Measurements from ENCODE around the gene CATSPER3. TPM values are rescaled to one million over a fixed set of nuclear protein-coding genes. Genes with fewer than 3 reads are reported as not detected.

Gene CATSPER3
- total RNA-seq, 1 experiment from 2014 or later, result 1.7 TPM

DNA sequence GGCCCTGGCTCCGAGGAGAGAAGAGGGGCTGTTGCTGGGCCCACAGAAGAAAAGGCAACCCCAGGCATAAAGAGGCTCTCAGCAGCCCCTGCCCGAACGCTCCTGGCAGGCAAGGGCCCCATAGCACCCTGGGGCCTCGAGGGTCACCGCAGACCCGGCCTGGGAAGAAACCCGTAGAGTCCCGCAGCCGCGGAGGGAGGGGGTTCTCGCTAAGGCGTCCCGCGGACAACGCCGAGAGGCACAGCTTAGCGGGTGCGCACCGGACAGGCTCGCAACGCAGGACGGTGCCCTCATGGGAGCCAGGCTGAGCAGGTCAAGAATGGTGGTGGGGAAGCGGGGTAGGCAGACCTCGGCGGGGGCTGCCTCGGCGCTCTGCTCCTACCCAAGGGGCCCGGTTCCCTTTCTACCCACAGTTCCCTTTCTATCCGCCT is 59.6 kb downstream of the CATSPER3 start:
- H3K27me3 ChIP-seq (ENCODE audit: insufficient read depth, low read length), result no peaks in the 10 kb centered on the region
- POLR2A ChIA-PET, result no interaction called here

DNA sequence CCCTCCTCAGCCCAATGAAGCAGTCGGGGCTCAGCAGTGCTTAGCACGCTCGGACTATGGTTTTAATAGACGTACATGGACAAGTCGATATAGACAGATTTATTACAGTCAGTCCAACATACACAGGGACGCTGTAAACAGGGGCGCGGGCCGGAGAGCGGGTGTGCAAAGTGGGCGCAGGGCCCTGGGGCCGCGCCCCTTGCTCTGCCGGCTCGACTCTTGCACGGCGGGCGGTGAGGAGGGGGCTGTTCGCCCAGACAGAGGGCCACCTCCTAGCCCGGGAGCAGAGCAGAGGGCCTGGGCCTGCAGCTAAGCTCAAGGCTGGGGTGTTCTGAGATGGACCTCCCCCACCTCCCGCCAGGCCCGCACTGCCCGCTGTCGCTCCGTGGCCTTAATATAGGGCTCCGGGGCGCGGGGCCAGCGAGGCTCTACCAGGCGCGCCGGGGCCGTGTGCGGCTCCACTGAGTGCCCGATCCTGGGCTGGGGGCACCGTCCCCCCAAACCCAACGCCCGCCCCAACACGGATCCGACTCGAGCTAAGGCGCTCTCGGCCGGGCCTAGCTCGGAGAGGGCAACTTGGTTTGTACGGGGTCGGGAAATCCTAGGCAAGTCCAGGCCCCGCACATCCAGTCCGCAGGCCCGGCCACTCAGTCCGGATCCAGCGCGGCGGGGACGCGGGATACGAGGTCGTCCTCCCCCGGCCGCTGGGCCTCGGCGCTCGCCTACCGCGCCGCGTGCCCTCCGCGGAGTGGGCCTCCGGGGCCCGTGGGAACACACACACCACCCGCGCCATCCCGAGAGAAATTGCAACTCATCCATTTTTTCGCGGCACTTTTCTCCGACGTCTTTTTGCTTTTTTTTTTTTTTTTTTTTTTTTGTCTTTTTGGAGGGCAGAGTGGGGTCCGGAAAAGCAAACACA is 60.2 kb downstream of the CATSPER3 start:
- no peak for TF ChIP-seq ZNF274 (IDR thresholded peaks at IDR 0.05; ENCODE audit: low read depth, low read length)
- no peak for TF ChIP-seq EZH2 (IDR thresholded peaks at IDR 0.05)
- TF ChIP-seq SRF (IDR thresholded peaks at IDR 0.05; ENCODE audit: low read depth), result no peak
- TF ChIP-seq, protein P1, sequence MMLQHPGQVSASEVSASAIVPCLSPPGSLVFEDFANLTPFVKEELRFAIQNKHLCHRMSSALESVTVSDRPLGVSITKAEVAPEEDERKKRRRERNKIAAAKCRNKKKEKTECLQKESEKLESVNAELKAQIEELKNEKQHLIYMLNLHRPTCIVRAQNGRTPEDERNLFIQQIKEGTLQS (IDR thresholded peaks at IDR 0.05), result no peak
- TF ChIP-seq, protein P2, sequence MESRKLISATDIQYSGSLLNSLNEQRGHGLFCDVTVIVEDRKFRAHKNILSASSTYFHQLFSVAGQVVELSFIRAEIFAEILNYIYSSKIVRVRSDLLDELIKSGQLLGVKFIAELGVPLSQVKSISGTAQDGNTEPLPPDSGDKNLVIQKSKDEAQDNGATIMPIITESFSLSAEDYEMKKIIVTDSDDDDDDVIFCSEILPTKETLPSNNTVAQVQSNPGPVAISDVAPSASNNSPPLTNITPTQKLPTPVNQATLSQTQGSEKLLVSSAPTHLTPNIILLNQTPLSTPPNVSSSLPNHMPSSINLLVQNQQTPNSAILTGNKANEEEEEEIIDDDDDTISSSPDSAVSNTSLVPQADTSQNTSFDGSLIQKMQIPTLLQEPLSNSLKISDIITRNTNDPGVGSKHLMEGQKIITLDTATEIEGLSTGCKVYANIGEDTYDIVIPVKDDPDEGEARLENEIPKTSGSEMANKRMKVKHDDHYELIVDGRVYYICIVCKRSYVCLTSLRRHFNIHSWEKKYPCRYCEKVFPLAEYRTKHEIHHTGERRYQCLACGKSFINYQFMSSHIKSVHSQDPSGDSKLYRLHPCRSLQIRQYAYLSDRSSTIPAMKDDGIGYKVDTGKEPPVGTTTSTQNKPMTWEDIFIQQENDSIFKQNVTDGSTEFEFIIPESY (IDR thresholded peaks at IDR 0.05; ENCODE audit: extremely low read depth, insufficient replicate concordance, low read length), result no peak
- no peak for TF ChIP-seq TCF7L2 (IDR thresholded peaks at IDR 0.05; ENCODE audit: borderline replicate concordance, extremely low read depth, insufficient read depth, insufficient read length)
- no peak for TF ChIP-seq EGR1 (IDR thresholded peaks at IDR 0.05; ENCODE audit: low read depth)
- TF ChIP-seq CEBPB (IDR thresholded peaks at IDR 0.05; ENCODE audit: low read depth), result no peak
- no peak for TF ChIP-seq SP1 (IDR thresholded peaks at IDR 0.05; ENCODE audit: low read depth)
- no peak for TF ChIP-seq POLR2A (IDR thresholded peaks at IDR 0.05; ENCODE audit: borderline replicate concordance, extremely low read depth, insufficient read depth, insufficient read length)
- TF ChIP-seq, protein P3, sequence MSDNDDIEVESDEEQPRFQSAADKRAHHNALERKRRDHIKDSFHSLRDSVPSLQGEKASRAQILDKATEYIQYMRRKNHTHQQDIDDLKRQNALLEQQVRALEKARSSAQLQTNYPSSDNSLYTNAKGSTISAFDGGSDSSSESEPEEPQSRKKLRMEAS (IDR thresholded peaks at IDR 0.05), result no peak
- no peak for TF ChIP-seq JUND (IDR thresholded peaks at IDR 0.05)
- no peak for TF ChIP-seq FOSL1 (IDR thresholded peaks at IDR 0.05; ENCODE audit: low read depth)
- no peak for TF ChIP-seq SIN3A (IDR thresholded peaks at IDR 0.05; ENCODE audit: low read depth)
- no peak for TF ChIP-seq CBX3 (IDR thresholded peaks at IDR 0.05; ENCODE audit: low read depth)
- TF ChIP-seq POLR2AphosphoS5 (IDR thresholded peaks at IDR 0.05; ENCODE audit: low read depth, low read length), result no peak
- ChIA-PET CTCF (no interaction called here), RAD21 (ENCODE audit: low non-redundant PET in 1 of 2, low total read pairs in 2 of 2, uncharacterized antibody in 2 of 2, unreplicated experiment in 2 of 2) (no interaction called here), POLR2A (no interaction called here)
- Histone ChIP-seq H3K4me1 (ENCODE audit: control insufficient read depth in 1 of 2, insufficient read depth in 2 of 2, low read length in 2 of 2) (peaks cover 13 to 25% of the 10 kb centered on the region in 2 experiments; a peak in 3 of 4 replicates), H3K9ac (ENCODE audit: low read length) (no peak overlapping the region), H3K79me2 (ENCODE audit: insufficient read depth, low read length) (peaks cover 51% of the 10 kb centered on the region), H3K4me2 (ENCODE audit: low read length) (no peak overlapping the region), H3K9me3 (ENCODE audit: control insufficient read depth in 1 of 2, insufficient read depth in 1 of 2, low read depth in 1 of 2, low read length in 2 of 2) (no peaks in the 10 kb centered on the region), H2AFZ (ENCODE audit: low read depth, low read length, poor library complexity, severe bottlenecking) (no peak overlapping the region), H3K9me2 (ENCODE audit: insufficient read depth) (no peaks in the 10 kb centered on the region), H3K4me3 (replicated peaks in 1 of 2; ENCODE audit: low read depth in 1 of 2, low read length in 2 of 2) (no peak overlapping the region), H4K20me1 (ENCODE audit: insufficient read depth) (no peaks in the 10 kb centered on the region), H3K36me3 (ENCODE audit: control insufficient read depth in 1 of 2, insufficient read depth in 2 of 2, low read length in 2 of 2) (peaks cover 0 to 3% of the 10 kb centered on the region in 2 experiments; a peak in 1 of 4 replicates), H3K27me3 (ENCODE audit: insufficient read depth, low read length) (no peaks in the 10 kb centered on the region), H3K27ac (ENCODE audit: low read depth, low read length) (no peak overlapping the region)
- intact Hi-C loops (cut with micrococcal nuclease), result no loop called here
- no TSS peak for BruUV-seq (replicated peaks)
- no peak for ATAC-seq
- DNase-seq (ENCODE audit: low read depth, low spot score), result no peak

More for the DNA sequence above, 59.6 kb downstream of the CATSPER3 start:
- Histone ChIP-seq H3K9ac (ENCODE audit: low read length) (no peak overlapping the region), H3K4me2 (ENCODE audit: low read length) (no peak overlapping the region), H3K4me1 (ENCODE audit: control insufficient read depth in 1 of 2, insufficient read depth in 2 of 2, low read length in 2 of 2) (peaks cover 13 to 25% of the 10 kb centered on the region in 2 experiments; a peak in 3 of 4 replicates), H2AFZ (ENCODE audit: low read depth, low read length, poor library complexity, severe bottlenecking) (no peak overlapping the region), H3K36me3 (ENCODE audit: control insufficient read depth in 1 of 2, insufficient read depth in 2 of 2, low read length in 2 of 2) (peaks cover 0 to 3% of the 10 kb centered on the region in 2 experiments; a peak in 1 of 4 replicates), H3K27ac (ENCODE audit: low read depth, low read length) (no peak overlapping the region), H3K79me2 (ENCODE audit: insufficient read depth, low read length) (peaks cover 44% of the 10 kb centered on the region), H3K4me3 (replicated peaks in 1 of 2; ENCODE audit: low read depth in 1 of 2, low read length in 2 of 2) (no peak overlapping the region), H4K20me1 (ENCODE audit: insufficient read depth) (no peaks in the 10 kb centered on the region), H3K9me3 (ENCODE audit: control insufficient read depth in 1 of 2, insufficient read depth in 1 of 2, low read depth in 1 of 2, low read length in 2 of 2) (no peaks in the 10 kb centered on the region), H3K9me2 (ENCODE audit: insufficient read depth) (no peaks in the 10 kb centered on the region)
- intact Hi-C loops (cut with micrococcal nuclease), result no loop called here
- CTCF ChIA-PET, result no interaction called here
- RAD21 ChIA-PET (ENCODE audit: low non-redundant PET in 1 of 2, low total read pairs in 2 of 2, uncharacterized antibody in 2 of 2, unreplicated experiment in 2 of 2), result no interaction called here
- no TSS peak for BruUV-seq (replicated peaks)
- ATAC-seq (no peak), DNase-seq (ENCODE audit: low read depth, low spot score) (no peak)
- TF ChIP-seq RAD21 (IDR thresholded peaks at IDR 0.05; ENCODE audit: low read depth), result no peak
- no peak for TF ChIP-seq FOSL1 (IDR thresholded peaks at IDR 0.05; ENCODE audit: low read depth)
- no peak for TF ChIP-seq CBX3 (IDR thresholded peaks at IDR 0.05; ENCODE audit: low read depth)
- no peak for TF ChIP-seq POLR2A (IDR thresholded peaks at IDR 0.05; ENCODE audit: borderline replicate concordance, extremely low read depth, insufficient read depth, insufficient read length)
- TF ChIP-seq, protein P3 (IDR thresholded peaks at IDR 0.05), result no peak
- TF ChIP-seq TCF7L2 (IDR thresholded peaks at IDR 0.05; ENCODE audit: borderline replicate concordance, extremely low read depth, insufficient read depth, insufficient read length), result no peak

Data from HCT116 (cell line).